ACC112 (cell line): Measurements from ENCODE around the gene WIPI1.
"Not testable (repeated sequence)": the region's sequence is repeated elsewhere in the genome, so short reads cannot be mapped to it uniquely, and the experiment has no call there.

Source experiments
- H2AFZ ChIP-seq: fragments of 200-600 bp; sonication (generic); one replicate; pipeline ENCODE4 v1.6.0; 2017; ENCODE audit warnings: antibody characterized with exemption, low read length; ENCODE audit not compliant: unreplicated experiment
- H3K27ac ChIP-seq: fragments of 200-600 bp; sonication (generic); 2 replicates; pipeline ENCODE4 v1.5.1; 2014; ENCODE audit warnings: low read depth, mild to moderate bottlenecking, antibody characterized with exemption, low read length, moderate library complexity
- H3K27me3 ChIP-seq: fragments of 200-600 bp; sonication (generic); 2 replicates; pipeline ENCODE4 v1.6.1; 2014; ENCODE audit warnings: mild to moderate bottlenecking, antibody characterized with exemption, low read length, moderate library complexity, mixed read lengths; ENCODE audit not compliant: insufficient read depth
- H3K36me3 ChIP-seq: fragments of 200-600 bp; sonication (generic); 2 replicates; pipeline ENCODE4 v1.6.1; 2016; ENCODE audit warnings: mild to moderate bottlenecking, antibody characterized with exemption, low read length, moderate library complexity, mixed read lengths; ENCODE audit not compliant: insufficient read depth
- H3K4me1 ChIP-seq: fragments of 200-600 bp; sonication (generic); one replicate; pipeline ENCODE4 v1.6.1; 2016; ENCODE audit warnings: low read length, mixed read lengths; ENCODE audit not compliant: insufficient read depth, unreplicated experiment, control insufficient read depth
- H3K4me3 ChIP-seq: fragments of 200-600 bp; sonication (generic); 2 replicates; pipeline ENCODE4 v1.5.1; 2014; ENCODE audit warnings: mild to moderate bottlenecking, low read depth, low read length
- H3K79me2 ChIP-seq: fragments of 200-600 bp; sonication (generic); one replicate; pipeline ENCODE4 v1.6.0; 2016; ENCODE audit warnings: low read length; ENCODE audit not compliant: control insufficient read depth, unreplicated experiment, insufficient read depth

WIPI1 gene

DNA sequence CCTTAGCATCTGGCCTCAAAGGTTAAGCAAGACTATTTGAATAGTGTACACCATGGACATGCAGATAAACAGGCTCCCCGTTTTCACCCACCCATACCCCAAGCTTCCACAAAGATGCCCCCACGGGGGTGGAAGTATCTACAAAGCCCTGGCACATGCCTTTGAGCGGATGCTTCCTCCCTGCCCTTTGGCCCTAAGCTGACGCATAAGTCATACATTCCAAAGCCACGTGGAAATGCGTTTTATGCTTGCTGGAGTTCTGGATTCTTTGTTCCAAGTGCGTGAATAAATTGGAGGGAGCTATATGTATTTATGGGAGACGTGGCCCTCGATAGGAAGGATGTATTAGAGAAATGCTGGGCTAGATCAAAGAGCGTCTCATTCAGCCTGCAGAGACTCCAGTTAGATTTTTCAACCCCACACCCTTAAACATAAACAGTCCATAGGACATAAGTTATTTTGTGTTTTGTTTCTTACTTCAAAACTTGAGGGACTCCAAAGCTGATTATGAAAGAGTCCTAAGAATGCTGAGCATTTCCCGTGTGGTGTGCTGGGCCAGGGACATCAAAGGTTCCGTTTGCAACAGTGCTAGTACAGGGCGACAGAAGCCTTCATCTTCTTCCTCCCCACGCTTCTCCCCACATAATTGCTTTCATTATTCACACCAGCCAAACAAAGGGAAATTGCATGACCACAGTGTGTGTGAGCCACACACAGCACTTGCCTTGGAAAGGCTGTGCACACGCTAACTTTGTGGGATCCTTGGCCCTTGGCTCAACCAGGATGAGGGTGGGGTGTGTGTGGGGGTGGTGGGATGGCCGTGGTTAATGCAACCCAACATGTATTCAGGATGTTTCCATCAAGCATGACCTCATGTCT, 73.6 kb downstream of the WIPI1 start:
- Histone ChIP-seq H3K79me2 (no peaks in the 10 kb centered on the region), H2AFZ (no peak overlapping the region), H3K36me3 (no peaks in the 10 kb centered on the region), H3K4me3 (peak overlapping the region; percentile 8), H3K27me3 (no peaks in the 10 kb centered on the region), H3K4me1 (peaks cover 55% of the 10 kb centered on the region), H3K27ac (peak overlapping the region; percentile 95)

DNA sequence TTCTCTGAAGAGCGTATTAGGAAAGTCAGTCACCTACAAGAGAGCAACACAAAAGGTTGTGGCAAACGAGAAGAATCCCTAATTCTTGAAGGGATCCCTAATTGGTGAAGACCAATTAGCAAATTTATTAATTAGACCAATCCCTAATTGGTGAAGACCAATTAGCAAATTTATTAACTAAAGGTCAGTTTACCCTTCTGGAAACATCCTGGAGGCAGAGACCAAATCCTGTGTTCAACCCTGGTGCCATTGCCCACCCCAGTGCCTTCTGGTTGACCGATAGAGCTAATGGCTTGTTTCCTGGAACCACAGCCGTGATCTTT, 74.2 kb downstream of the WIPI1 start:
- Histone ChIP-seq H3K4me1 (peaks cover 59% of the 10 kb centered on the region), H3K4me3 (0 out of 2 replicates have a peak overlapping the region, but pooled peaks have one; percentile 8), H3K27ac (peak overlapping the region; percentile 95), H3K36me3 (no peaks in the 10 kb centered on the region), H2AFZ (no peak overlapping the region), H3K79me2 (no peaks in the 10 kb centered on the region), H3K27me3 (no peaks in the 10 kb centered on the region)

DNA sequence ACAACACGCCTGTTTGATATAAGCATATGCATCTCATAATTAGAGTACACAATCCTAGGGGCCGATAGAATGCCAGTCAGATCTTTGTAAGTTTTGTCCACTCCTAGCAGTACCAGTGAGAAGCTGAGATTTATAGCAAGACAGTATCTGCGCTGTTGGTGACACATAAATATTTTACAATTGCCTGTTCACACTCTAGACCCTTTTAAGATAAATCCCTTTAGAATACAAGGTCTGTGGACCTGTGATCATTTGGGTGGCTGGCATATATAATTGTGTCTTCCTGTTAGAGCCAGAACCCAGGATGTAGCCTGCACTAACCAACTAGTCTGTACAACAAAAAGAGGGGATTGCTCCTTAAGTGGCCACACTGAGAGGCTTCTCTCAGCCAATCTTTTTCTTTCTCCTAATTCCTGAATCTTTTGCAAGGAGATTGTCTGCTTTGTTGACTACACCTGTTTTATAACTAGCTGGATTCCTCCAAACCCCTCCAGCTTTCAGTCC, 74.7 kb downstream of the WIPI1 start:
- no peaks in the 10 kb centered on the region for H3K27me3 ChIP-seq
- H3K27ac ChIP-seq, result peak overlapping the region; percentile 95
- H3K4me3 ChIP-seq, result no peak overlapping the region

DNA sequence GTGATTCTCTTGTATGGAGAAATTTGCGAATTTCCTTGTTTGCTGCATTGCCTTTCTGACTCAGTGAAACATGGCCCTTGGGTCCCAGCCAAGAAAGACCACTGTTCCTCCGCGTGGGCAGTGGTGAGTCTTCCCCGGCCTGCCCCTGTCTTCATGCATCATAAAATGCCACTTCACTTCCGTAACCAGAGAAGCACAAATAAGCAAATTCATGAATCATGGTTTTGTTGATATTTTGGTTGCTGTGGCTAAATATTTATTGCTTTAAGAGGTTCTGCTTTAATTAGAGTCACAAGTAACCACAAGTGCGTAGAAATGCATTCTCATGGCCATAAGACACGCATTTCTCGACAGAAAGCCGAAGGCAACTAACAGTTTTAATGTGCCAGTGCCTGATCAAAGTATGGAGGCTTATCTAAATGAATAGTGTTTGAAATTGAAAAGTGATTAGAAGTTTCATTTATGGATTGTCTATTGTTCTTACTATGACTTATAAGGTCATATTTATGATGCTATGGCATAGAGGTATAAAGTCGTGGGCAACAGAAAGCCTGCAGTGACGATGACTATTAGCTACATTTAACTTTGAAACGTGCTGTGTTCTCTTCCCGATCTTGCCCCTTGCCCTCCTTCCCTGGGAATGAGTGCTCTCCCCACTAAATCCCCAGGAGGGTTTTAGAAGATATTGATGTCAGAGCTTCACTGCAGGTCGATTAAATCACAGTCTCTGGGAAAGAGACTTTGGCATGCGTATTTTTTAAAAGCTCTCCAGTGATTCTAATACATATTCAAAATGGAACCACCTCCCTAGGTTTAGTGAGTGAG, 76.0 kb downstream of the WIPI1 start:
- Histone ChIP-seq H2AFZ (no peak overlapping the region), H3K4me1 (peaks cover 71% of the 10 kb centered on the region), H3K27ac (peak overlapping the region; percentile 95), H3K36me3 (no peaks in the 10 kb centered on the region), H3K79me2 (no peaks in the 10 kb centered on the region), H3K4me3 (no peak overlapping the region), H3K27me3 (no peaks in the 10 kb centered on the region)

More for the DNA sequence above, 74.7 kb downstream of the WIPI1 start:
- H3K4me1 ChIP-seq, result peaks cover 64% of the 10 kb centered on the region
- H3K36me3 ChIP-seq, result no peaks in the 10 kb centered on the region
- no peak overlapping the region for H2AFZ ChIP-seq
- H3K79me2 ChIP-seq, result no peaks in the 10 kb centered on the region

DNA sequence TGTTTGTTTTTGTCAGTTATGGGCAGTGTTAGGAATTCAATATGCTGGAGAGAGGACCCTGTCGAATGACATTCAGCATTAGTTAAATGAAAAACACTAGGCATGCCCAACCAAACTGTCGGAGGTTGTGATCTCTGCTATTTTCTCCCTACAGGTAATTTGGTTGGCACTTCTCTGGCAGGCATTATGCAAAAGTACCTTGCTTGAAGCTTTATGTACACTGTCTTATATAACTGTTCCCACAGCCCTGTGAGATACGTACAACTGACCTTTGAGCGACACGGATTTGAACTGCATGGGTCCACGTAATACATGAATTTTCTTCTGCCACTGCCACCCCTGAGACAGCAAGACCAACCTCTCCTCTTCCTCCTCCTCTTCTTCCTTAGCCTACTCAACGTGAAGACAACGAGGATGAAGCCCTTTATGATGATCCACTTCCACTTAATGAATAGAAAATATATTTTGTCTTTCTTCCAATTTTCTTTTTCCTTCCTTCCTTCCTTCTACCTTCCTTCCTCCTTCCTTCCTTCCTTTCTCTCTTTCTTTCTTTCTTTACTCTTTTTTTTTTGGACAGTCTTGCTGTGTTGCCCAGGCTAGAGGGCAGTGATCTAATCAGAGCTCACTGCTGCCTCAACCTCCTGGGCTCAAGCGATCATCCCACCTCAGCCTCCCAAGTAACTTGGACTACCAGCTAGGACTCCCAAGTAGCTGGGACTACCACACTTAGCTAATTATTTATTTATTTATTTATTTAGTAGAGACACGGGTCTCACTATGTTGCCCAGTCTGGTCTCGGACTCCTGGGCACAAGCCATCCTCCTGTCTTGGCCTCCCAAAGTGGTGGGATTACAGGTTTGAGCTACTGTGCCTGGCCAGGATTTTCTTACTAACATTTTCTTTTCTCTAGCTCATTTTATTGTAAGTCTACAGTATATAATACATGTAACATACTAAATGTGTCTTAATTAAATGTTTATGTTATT, 77.3 kb downstream of the WIPI1 start:
- no peaks in the 10 kb centered on the region for H3K79me2 ChIP-seq
- H3K4me1 ChIP-seq, result peaks cover 68% of the 10 kb centered on the region
- no peak overlapping the region for H2AFZ ChIP-seq
- H3K27me3 ChIP-seq, result no peaks in the 10 kb centered on the region
- peak overlapping the region; percentile 95 for H3K27ac ChIP-seq
- no peaks in the 10 kb centered on the region for H3K36me3 ChIP-seq
- no peak overlapping the region for H3K4me3 ChIP-seq

DNA sequence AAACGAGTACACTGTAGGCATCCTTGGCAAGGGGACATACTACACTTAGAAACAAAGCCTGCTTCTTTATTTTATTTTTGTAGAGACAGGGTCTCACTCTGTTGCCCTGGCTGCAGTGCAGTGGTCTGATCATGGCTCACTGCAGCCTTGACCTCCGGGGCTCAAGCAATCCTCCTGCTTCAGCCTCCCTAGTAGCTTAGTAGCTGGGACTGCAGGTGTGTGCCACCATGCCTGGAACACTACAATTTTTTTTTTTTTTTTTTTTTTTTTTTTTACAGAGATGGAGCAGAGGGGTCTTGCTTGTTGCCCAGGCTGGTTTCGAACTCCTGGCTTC, 78.2 kb downstream of the WIPI1 start:
- no peaks in the 10 kb centered on the region for H3K36me3 ChIP-seq
- H3K27me3 ChIP-seq, result no peaks in the 10 kb centered on the region
- H2AFZ ChIP-seq, result no peak overlapping the region
- no peak overlapping the region for H3K4me3 ChIP-seq
- no peaks in the 10 kb centered on the region for H3K79me2 ChIP-seq
- H3K27ac ChIP-seq, result peak overlapping the region; percentile 95
- peaks cover 60% of the 10 kb centered on the region for H3K4me1 ChIP-seq

DNA sequence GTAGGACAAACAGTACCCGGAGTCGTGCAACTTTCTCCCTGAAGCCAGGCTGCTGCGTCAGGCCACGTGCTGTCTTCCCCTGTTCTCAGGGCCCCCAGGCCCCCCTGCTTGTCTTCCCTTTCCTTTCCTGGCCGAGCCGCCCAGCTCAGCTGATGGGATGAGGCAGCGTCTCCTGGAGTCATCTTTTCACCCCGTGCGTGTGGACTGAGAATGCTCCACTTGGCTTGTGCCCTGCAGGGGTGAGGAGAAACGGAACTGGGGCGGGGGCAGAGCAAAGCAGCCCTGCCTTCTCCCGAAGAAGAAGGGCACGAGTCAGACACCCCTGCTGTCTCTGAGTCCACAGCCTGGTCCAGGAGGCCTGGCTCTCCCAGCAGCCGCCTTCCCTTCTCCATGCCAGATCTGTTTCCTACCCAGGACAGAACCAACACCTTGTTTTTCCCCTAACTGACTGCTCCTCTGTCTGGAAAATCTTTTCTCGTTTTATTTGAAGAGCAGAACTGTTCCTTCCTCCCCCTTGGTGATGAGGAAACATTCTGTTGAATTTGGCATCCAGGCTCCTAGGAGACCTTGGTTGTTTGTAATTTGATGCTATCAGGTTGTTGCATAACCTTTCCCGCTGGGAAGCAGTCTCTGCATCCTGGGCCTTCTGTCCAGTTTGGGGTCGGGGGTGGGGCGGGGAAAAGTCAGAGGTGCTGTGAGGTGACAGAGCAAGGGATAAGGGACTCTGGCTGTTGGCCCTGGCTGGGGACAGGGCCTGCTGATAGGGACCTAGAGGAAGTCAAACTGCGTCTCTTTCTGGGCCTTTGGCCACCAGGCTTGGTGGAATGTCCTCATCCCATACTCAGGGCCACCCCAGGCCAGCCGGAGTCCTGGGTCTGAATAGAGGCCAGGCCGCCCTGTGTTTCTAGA, 78.8 kb downstream of the WIPI1 start:
- Histone ChIP-seq H3K36me3 (no peaks in the 10 kb centered on the region), H2AFZ (no peak overlapping the region), H3K27me3 (no peaks in the 10 kb centered on the region), H3K4me1 (peaks cover 54% of the 10 kb centered on the region), H3K4me3 (peak overlapping the region; percentile 54), H3K79me2 (no peaks in the 10 kb centered on the region), H3K27ac (peak overlapping the region; percentile 95)

DNA sequence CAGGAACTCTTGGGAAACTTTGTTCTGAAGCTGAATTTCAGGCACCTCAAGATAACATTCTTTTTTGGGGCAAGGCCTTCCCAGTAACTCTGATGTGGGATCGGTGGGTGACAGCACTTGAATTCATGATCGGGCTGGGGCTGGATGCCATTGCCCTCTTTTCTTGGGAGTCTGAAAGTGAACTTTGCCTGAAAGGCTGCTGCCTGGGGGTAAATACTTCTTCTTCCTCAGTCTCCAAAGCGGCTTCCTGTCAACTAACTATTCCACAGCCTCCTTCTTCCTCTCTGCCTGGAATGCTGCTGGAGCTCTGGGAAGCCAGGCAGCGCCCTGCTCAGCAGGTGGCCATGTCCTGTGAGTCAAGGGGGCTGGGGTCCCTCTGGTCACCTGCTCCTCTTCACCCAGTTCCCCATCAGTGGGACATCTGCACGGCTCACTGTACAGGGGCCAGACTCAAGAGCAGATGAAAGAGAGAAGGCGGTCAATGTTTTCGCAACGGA, 79.5 kb downstream of the WIPI1 start:
- H3K4me1 ChIP-seq, result peaks cover 47% of the 10 kb centered on the region

DNA sequence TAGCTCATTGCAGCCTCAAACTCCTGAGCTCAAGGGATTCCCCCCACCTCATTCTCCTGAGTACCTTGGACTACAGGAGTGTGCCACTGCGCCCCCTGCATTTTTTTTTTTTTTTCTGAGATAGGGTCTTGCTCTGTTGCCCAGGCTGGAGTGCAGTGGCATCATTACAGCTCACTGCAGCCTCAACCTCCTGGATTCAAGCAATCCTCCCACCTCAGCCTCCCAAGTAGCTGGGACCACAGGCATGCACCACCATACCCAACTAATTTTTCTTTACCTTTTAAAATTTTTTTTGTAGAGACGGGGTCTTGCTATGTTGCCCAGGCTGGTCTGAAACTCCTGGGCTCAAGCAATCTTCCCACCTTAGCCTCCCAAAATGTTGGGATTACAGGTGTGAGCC, 81.1 kb downstream of the WIPI1 start:
- H2AFZ ChIP-seq, H3K36me3 ChIP-seq, H3K4me3 ChIP-seq, H3K27ac ChIP-seq, H3K27me3 ChIP-seq, H3K79me2 ChIP-seq: not testable (repeated sequence)
- H3K4me1 ChIP-seq, result peaks cover 33% of the 10 kb centered on the region

More for the DNA sequence above, 79.5 kb downstream of the WIPI1 start:
- Histone ChIP-seq H3K79me2 (no peaks in the 10 kb centered on the region), H3K27me3 (no peaks in the 10 kb centered on the region), H3K36me3 (no peaks in the 10 kb centered on the region), H2AFZ (peak overlapping the region; percentile 14), H3K4me3 (peak overlapping the region; percentile 54), H3K27ac (peak overlapping the region; percentile 95)
